NCI-H1694 treated with DMSO at 0.1 percent for 48 hours (cell line): Measurements from ENCODE around the gene ASCL3.
"Not testable (repeated sequence)": the region's sequence is repeated elsewhere in the genome, so short reads cannot be mapped to it uniquely, and the experiment has no call there.

Source experiments
- DNase-seq: peaks from one replicate; lab custom pipeline; 2025; lab: John Stamatoyannopoulos, UW

ASCL3 gene

DNA sequence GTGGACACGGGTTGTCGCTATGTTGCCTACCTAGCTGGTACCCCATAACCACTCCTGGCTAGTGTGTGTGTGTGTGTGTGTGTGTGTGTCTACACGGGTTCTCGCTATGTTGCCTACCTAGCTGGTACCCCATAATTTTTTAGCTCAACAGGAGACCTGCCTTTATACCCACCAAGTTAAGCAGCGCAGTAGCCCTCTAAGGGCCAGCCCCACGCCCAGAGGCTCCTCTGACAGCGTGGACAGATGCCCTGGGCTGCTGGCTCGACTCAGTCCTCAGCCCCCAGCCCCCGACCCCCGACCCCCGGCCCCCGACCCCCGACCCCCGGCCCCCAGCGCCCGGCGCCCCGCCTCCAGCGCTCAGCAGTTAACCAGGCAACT lies 32.2 kb downstream of the ASCL3 start:
- no peak for DNase-seq

DNA sequence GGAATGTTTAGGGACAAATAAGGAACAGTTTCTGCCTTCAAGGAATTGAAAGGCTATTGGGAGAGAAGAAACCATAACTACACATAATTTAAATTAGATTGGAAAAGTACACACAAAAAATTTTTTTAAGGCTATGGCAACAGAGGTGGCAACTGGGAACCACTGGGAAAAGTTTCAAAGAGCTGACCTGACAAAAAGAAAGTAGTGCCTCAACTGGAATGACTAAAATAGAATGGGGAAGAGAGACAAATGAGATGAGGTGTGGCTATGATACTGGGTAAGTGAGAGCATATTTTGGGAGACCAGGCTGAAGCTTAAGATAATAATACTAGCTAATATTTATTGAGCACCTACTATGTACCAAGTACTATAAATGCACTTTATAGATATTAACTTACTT lies 34.7 kb downstream of the ASCL3 start:
- no peak for DNase-seq

DNA sequence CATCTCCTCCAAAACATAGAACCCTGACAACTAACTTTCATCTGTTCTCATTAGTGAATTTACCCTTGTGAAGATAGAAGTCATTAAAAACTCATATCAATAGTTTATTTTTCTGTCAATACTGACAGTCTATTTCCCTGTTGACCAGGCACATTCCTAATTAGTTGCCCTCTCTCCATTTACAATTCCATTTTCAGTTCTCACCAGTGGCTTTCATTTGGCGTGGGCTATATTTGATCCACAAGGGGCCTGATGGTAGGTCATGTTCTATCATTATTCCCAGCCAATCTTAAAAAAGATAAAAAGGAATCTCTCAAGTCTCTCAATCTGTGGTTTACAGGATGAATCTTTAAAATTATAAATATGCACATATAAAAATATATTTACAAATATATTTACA lies 35.7 kb downstream of the ASCL3 start:
- no peak for DNase-seq

DNA sequence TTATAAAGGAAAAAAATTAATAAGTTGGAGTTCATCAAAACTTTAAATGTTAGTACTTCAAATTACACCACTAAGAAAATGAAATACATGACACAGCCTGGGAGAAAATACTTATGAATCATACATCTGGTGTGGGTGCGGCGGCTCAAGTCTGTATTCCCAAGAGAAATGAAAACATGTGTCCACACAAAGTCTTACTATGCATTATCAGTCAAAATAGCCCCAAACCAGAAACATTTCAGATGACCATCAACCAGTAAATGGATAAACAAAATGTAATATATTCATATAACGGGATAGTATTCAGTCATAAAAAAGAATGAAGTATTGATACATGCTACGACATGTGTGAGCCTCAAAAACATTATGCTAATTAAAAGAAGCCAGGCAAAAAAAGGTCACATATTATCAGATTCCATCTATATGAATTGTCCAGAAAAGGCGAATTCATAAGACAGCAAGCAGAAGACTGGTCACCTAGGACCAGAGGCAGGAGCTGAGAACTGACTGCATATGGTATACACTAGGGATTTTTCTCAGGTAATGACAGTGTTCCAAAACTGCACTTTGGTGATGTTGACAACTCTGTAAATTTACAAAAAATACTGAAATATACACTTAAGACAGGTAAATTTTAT lies 37.2 kb downstream of the ASCL3 start:
- DNase-seq = no peak

DNA sequence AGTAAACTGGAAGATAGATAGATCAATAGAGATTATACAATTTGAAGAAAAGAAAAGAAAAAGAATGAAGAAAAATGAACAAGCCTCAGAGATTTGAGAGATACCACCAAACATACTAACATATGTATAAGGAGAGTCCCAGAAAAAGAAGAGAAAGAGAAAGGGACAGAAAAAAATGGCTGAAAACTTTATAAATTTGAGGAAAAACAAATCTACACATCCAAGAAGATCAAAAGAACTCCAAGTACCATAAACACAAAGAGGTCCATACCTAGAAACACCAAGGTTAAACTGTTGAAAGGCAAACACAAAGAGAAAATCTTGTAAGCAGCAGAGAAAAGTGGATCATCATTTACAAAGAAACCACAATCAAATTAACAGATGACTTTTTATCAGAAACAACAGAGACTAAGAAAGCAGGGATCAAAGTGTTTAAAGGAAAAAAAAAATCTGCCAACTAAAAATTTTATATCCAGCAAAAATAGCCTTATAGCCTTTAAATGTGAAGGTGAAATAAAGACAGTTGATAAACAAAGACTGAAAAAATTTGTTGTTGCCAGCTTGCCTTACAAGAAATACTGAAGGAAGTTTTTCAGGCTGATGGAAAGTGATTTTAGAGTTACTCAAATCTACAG lies 43.6 kb downstream of the ASCL3 start:
- DNase-seq = no peak

DNA sequence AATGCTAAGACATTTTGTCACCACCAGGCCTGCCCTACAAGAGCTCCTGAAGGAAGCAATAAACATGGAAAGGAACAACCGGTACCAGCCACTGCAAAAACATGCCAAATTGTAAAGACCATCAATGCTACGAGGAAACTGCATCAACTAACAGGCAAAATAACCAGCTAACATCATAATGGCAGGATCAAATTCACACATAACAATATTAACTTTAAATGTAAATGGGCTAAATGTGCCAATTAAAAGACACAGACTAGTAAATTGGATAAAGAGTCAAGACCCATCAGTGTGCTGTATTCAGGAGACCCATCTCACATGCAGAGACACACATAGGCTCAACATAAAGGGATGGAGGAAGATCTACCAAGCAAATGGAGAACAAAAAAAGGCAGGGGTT lies 51.6 kb downstream of the ASCL3 start:
- not testable (repeated sequence) for DNase-seq
